ENCODE measurements around the gene MCAT. TPM values are rescaled to one million over a fixed set of nuclear protein-coding genes. Genes with fewer than 3 reads are reported as not detected.

The MCAT gene
- total and polyA plus RNA-seq, 4 donors: 8.3 to 22.6 (median 14.8) TPM

DNA sequence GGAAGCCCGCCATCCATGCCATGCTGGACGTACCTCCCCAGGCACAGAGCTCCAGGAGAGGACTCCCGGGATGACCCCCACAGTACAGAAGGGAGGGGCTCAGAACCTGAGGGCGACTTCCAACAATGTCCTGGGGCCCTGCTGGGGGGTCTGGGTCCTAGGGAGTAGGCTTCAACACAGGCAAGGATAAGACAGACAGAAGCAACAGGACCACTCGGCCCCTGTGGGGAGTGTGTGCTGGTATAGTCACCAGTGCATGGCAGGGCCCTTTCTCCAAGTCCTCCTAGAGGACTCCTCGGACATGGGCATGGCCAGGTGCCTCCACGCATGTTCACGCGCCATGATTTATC lies 26.9 kb upstream of the MCAT start:
- H3K27ac ChIP-seq (ENCODE audit: low read depth in 1 of 2, low read length in 2 of 2): no peak overlapping the region
- H3K4me1 ChIP-seq (ENCODE audit: control insufficient read depth in 4 of 4, insufficient read depth in 4 of 4, low read length in 3 of 4): no peaks in the 10 kb centered on the region
- no peak overlapping the region for H3K4me3 ChIP-seq (ENCODE audit: low read depth in 1 of 3, low read length in 3 of 3)
- no peak overlapping the region for H3K9ac ChIP-seq (ENCODE audit: low read depth in 1 of 2, low read length in 2 of 2)
- H3K36me3 ChIP-seq (ENCODE audit: control insufficient read depth in 4 of 4, insufficient read depth in 3 of 4, low read depth in 1 of 4, low read length in 3 of 4): peaks cover 14 to 54% (median 19%) of the 10 kb centered on the region in 4 donors
- no peaks in the 10 kb centered on the region for H3K27me3 ChIP-seq (ENCODE audit: control insufficient read depth in 4 of 4, insufficient read depth in 4 of 4, low read length in 3 of 4)
- no peak for DNase-seq (ENCODE audit: low spot score)
- no peaks in the 10 kb centered on the region for H3K9me3 ChIP-seq (ENCODE audit: control insufficient read depth in 4 of 4, low read length in 3 of 4)
- 96% methylated on average over 9 of the region's 9 CpGs for WGBS
- TF ChIP-seq FOXA1 (IDR thresholded peaks at IDR 0.05): no peak
- TF ChIP-seq, protein P1, sequence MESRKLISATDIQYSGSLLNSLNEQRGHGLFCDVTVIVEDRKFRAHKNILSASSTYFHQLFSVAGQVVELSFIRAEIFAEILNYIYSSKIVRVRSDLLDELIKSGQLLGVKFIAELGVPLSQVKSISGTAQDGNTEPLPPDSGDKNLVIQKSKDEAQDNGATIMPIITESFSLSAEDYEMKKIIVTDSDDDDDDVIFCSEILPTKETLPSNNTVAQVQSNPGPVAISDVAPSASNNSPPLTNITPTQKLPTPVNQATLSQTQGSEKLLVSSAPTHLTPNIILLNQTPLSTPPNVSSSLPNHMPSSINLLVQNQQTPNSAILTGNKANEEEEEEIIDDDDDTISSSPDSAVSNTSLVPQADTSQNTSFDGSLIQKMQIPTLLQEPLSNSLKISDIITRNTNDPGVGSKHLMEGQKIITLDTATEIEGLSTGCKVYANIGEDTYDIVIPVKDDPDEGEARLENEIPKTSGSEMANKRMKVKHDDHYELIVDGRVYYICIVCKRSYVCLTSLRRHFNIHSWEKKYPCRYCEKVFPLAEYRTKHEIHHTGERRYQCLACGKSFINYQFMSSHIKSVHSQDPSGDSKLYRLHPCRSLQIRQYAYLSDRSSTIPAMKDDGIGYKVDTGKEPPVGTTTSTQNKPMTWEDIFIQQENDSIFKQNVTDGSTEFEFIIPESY (IDR thresholded peaks at IDR 0.05): no peak
- no peak for TF ChIP-seq NR2F2 (IDR thresholded peaks at IDR 0.05)
- TF ChIP-seq, protein P2, sequence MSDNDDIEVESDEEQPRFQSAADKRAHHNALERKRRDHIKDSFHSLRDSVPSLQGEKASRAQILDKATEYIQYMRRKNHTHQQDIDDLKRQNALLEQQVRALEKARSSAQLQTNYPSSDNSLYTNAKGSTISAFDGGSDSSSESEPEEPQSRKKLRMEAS (IDR thresholded peaks at IDR 0.05): no peak
- no peak for TF ChIP-seq JUND (IDR thresholded peaks at IDR 0.05)
- no peak for TF ChIP-seq HNF4G (IDR thresholded peaks at IDR 0.05)
- TF ChIP-seq, protein P3, sequence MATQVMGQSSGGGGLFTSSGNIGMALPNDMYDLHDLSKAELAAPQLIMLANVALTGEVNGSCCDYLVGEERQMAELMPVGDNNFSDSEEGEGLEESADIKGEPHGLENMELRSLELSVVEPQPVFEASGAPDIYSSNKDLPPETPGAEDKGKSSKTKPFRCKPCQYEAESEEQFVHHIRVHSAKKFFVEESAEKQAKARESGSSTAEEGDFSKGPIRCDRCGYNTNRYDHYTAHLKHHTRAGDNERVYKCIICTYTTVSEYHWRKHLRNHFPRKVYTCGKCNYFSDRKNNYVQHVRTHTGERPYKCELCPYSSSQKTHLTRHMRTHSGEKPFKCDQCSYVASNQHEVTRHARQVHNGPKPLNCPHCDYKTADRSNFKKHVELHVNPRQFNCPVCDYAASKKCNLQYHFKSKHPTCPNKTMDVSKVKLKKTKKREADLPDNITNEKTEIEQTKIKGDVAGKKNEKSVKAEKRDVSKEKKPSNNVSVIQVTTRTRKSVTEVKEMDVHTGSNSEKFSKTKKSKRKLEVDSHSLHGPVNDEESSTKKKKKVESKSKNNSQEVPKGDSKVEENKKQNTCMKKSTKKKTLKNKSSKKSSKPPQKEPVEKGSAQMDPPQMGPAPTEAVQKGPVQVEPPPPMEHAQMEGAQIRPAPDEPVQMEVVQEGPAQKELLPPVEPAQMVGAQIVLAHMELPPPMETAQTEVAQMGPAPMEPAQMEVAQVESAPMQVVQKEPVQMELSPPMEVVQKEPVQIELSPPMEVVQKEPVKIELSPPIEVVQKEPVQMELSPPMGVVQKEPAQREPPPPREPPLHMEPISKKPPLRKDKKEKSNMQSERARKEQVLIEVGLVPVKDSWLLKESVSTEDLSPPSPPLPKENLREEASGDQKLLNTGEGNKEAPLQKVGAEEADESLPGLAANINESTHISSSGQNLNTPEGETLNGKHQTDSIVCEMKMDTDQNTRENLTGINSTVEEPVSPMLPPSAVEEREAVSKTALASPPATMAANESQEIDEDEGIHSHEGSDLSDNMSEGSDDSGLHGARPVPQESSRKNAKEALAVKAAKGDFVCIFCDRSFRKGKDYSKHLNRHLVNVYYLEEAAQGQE (IDR thresholded peaks at IDR 0.05): no peak

DNA sequence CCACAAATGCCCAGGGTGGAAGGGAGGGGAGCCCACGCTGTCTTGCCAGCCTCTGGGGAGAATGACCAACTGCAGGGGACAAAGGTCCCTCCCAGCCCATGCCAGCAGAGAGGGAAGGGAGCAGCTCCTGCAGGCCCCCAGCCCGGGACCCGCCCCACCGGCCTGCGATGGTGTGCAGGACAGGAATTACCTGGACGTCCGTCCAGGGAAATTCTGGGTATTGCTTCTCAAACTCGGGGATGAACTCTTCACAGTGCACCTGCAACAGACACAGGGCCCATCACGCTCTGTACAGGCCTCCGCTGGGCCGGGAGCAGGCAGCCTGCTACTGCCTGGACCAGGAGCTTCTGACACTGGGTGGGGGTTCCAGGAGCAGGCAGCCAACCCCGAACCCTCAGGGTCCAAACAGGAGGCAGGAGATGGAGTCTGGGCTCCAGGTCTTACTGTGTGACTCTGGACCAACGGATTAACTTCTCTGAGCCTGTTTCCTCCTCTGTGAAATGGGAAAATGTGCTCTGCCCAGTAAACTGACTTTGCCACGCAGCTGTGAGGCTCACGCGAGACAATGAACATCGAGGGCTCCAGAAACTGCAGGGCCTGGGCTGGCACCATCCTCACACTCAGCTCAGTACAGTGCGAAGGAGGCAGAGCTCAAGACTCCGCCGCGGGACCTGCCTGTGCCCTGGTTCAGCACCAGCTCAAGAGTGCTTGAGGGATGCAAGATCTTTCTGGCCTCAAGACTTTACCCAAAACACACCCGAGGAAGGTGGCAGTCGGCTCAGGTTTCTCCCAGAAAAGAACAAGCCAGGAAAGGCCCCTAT lies 26.3 kb upstream of the MCAT start:
- TF ChIP-seq TAF1 (conservative IDR thresholded peaks at IDR 0.05): no peak
- TF ChIP-seq EGR1 (IDR thresholded peaks at IDR 0.05; ENCODE audit: low read depth in 2 of 2): no peak
- TF ChIP-seq HNF4G (IDR thresholded peaks at IDR 0.05): no peak
- TF ChIP-seq FOXA2 (IDR thresholded peaks at IDR 0.05): no peak
- TF ChIP-seq, protein P4, sequence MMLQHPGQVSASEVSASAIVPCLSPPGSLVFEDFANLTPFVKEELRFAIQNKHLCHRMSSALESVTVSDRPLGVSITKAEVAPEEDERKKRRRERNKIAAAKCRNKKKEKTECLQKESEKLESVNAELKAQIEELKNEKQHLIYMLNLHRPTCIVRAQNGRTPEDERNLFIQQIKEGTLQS (IDR thresholded peaks at IDR 0.05): no peak
- TF ChIP-seq RAD21 (IDR thresholded peaks at IDR 0.05): no peak
- TF ChIP-seq YY1 (IDR thresholded peaks at IDR 0.05): no peak
- no peak for TF ChIP-seq FOXA1 (IDR thresholded peaks at IDR 0.05)
- no peak for TF ChIP-seq SP1 (IDR thresholded peaks at IDR 0.05)
- TF ChIP-seq GABPA (IDR thresholded peaks at IDR 0.05 in 1 of 2, conservative IDR thresholded peaks at IDR 0.05 in 1 of 2): no peak
- TF ChIP-seq, protein P3 (IDR thresholded peaks at IDR 0.05): no peak
- no peak for TF ChIP-seq NR2F2 (IDR thresholded peaks at IDR 0.05)
- TF ChIP-seq JUND (IDR thresholded peaks at IDR 0.05): no peak
- TF ChIP-seq, protein P2 (IDR thresholded peaks at IDR 0.05): no peak
- no peak for TF ChIP-seq RXRA (IDR thresholded peaks at IDR 0.05)
- TF ChIP-seq, protein P5, sequence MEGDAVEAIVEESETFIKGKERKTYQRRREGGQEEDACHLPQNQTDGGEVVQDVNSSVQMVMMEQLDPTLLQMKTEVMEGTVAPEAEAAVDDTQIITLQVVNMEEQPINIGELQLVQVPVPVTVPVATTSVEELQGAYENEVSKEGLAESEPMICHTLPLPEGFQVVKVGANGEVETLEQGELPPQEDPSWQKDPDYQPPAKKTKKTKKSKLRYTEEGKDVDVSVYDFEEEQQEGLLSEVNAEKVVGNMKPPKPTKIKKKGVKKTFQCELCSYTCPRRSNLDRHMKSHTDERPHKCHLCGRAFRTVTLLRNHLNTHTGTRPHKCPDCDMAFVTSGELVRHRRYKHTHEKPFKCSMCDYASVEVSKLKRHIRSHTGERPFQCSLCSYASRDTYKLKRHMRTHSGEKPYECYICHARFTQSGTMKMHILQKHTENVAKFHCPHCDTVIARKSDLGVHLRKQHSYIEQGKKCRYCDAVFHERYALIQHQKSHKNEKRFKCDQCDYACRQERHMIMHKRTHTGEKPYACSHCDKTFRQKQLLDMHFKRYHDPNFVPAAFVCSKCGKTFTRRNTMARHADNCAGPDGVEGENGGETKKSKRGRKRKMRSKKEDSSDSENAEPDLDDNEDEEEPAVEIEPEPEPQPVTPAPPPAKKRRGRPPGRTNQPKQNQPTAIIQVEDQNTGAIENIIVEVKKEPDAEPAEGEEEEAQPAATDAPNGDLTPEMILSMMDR (IDR thresholded peaks at IDR 0.05; ENCODE audit: low read depth, low read length, missing input control): no peak
- Histone ChIP-seq H3K4me3 (ENCODE audit: low read depth in 1 of 3, low read length in 3 of 3) (no peak overlapping the region), H3K9ac (ENCODE audit: low read depth in 1 of 2, low read length in 2 of 2) (no peak overlapping the region), H3K4me1 (ENCODE audit: control insufficient read depth in 4 of 4, insufficient read depth in 4 of 4, low read length in 3 of 4) (no peaks in the 10 kb centered on the region), H3K27ac (ENCODE audit: low read depth in 1 of 2, low read length in 2 of 2) (no peak overlapping the region), H3K27me3 (ENCODE audit: control insufficient read depth in 4 of 4, insufficient read depth in 4 of 4, low read length in 3 of 4) (no peaks in the 10 kb centered on the region), H3K36me3 (ENCODE audit: control insufficient read depth in 4 of 4, insufficient read depth in 3 of 4, low read depth in 1 of 4, low read length in 3 of 4) (peaks cover 12 to 49% (median 17%) of the 10 kb centered on the region in 4 donors), H3K9me3 (ENCODE audit: control insufficient read depth in 4 of 4, low read length in 3 of 4) (no peaks in the 10 kb centered on the region)
- no peak for DNase-seq (ENCODE audit: low spot score)
- 90% methylated on average over 23 of the region's 23 CpGs for WGBS
